Gastroesophageal sphincter (tissue), 3 donors: ENCODE data around the gene PRKG1.

Experiments
- EP300 ChIP-seq: sonication (generic); formaldehyde crosslinking; IDR thresholded peaks from one replicate; pipeline ENCODE4 v1.6.1; 2017; ENCODE audit warnings: antibody characterized with exemption, mild to moderate bottlenecking
- POLR2A ChIP-seq, 2 donors: fragments of 450-650 bp; IDR thresholded peaks; one replicate each; pipeline ENCODE4 v1.6.1; 2017; ENCODE audit warnings: antibody characterized with exemption in 2 of 2, mild to moderate bottlenecking in 2 of 2, moderate library complexity in 1 of 2
- POLR2AphosphoS5 ChIP-seq: sonication (generic); formaldehyde crosslinking; IDR thresholded peaks from one replicate; pipeline ENCODE4 v1.6.1; 2017; ENCODE audit warnings: antibody characterized with exemption
- TF ChIP-seq, protein P1 (sequence below), 4 experiments: fragments of 200-600 bp in 2 of 4; fragments of 450-650 bp in 2 of 4; sonication (generic) in 1 of 4; IDR thresholded peaks; one replicate each; pipeline ENCODE4 v1.5.1; 2017 to 2019; ENCODE audit warnings: antibody characterized with exemption in 4 of 4, mild to moderate bottlenecking in 2 of 4, moderate library complexity in 2 of 4

DNA sequence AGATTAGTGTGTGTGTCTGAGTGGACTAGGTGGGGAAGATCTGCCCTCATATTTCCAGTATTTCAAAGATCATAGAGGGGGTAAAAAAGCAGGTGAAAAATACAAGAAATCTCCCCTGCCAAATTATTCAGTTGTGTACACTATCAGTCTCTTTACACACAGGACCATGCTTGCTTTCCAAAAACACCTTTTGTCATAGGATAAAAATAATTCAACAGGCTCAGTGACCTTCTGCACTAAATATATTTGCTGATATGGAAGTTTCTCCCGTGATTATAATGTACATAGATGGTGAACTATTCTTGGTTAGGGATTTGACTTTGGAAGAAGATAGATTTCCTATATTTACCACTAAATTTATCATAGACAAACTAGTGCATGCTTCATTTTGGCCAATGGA lies 649.8 kb downstream of the PRKG1 start:
- TF ChIP-seq, protein P1, sequence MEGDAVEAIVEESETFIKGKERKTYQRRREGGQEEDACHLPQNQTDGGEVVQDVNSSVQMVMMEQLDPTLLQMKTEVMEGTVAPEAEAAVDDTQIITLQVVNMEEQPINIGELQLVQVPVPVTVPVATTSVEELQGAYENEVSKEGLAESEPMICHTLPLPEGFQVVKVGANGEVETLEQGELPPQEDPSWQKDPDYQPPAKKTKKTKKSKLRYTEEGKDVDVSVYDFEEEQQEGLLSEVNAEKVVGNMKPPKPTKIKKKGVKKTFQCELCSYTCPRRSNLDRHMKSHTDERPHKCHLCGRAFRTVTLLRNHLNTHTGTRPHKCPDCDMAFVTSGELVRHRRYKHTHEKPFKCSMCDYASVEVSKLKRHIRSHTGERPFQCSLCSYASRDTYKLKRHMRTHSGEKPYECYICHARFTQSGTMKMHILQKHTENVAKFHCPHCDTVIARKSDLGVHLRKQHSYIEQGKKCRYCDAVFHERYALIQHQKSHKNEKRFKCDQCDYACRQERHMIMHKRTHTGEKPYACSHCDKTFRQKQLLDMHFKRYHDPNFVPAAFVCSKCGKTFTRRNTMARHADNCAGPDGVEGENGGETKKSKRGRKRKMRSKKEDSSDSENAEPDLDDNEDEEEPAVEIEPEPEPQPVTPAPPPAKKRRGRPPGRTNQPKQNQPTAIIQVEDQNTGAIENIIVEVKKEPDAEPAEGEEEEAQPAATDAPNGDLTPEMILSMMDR (IDR thresholded peaks at IDR 0.05), result no peak
- TF ChIP-seq EP300 (no peak), POLR2A (IDR thresholded peaks at IDR 0.05) (no peak), POLR2AphosphoS5 (no peak)
